Gastrocnemius medialis (tissue), 4 donors: ENCODE results near the gene ZWILCH.

Source experiments
- POLR2A ChIP-seq, 2 donors: fragments of 450-650 bp; IDR thresholded peaks; one replicate each; pipeline ENCODE4 v1.6.1; 2017; ENCODE audit warnings: antibody characterized with exemption in 2 of 2, mild to moderate bottlenecking in 2 of 2, moderate library complexity in 2 of 2
- TF ChIP-seq, protein P1 (sequence below), 5 experiments: fragments of 450-650 bp in 3 of 5; fragments of 200-600 bp in 2 of 5; sonication (generic) in 2 of 5; IDR thresholded peaks in 4 of 5; conservative IDR thresholded peaks in 1 of 5; 1 replicate in 4 of 5; 2 replicates in 1 of 5; pipeline ENCODE4 v1.5.1; 2016 to 2019; ENCODE audit warnings: antibody characterized with exemption in 5 of 5, mild to moderate bottlenecking in 3 of 5, moderate library complexity in 3 of 5

DNA sequence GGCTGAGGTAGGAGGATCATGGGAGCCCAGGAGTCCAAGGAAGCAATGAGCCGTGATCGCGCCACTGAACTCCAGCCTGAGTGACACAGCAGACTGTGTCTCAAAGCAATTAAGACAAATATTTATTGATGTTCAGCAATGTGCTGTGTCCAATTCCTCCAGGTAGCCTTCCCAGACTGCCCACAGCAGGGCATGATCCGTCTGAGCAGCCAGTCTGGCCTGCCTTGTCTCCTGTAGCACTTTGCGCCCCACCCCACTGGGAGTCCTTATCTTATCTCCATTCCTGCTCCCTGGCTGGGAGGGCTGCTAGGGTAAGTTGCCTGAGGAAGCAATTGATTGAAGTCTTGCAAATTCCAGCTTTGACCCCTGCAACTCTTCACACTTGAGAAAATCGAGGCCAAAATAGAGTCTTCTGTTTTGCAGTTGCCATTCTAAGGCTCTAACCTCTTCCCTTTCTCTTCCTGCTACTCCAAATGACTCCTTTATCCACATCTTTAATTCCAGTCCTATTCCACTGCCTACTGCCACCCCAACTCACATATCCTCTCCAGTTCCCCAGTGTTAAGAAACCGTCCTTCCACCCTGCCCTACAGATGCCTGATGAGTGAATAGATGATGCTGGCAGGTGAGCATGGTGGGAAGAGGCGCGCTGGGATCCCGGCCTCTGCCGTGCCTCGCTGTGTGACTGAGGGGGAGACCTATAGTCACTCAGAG, 87.5 kb downstream of the ZWILCH start:
- TF ChIP-seq, protein P1, sequence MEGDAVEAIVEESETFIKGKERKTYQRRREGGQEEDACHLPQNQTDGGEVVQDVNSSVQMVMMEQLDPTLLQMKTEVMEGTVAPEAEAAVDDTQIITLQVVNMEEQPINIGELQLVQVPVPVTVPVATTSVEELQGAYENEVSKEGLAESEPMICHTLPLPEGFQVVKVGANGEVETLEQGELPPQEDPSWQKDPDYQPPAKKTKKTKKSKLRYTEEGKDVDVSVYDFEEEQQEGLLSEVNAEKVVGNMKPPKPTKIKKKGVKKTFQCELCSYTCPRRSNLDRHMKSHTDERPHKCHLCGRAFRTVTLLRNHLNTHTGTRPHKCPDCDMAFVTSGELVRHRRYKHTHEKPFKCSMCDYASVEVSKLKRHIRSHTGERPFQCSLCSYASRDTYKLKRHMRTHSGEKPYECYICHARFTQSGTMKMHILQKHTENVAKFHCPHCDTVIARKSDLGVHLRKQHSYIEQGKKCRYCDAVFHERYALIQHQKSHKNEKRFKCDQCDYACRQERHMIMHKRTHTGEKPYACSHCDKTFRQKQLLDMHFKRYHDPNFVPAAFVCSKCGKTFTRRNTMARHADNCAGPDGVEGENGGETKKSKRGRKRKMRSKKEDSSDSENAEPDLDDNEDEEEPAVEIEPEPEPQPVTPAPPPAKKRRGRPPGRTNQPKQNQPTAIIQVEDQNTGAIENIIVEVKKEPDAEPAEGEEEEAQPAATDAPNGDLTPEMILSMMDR (IDR thresholded peaks at IDR 0.05 in 4 of 5, conservative IDR thresholded peaks at IDR 0.05 in 1 of 5) = no peak
- no peak for TF ChIP-seq POLR2A (IDR thresholded peaks at IDR 0.05)
